MCF 10A (cell line): ENCODE measurements around the gene OR2C1. TPM values are rescaled to one million over a fixed set of nuclear protein-coding genes. Genes with fewer than 3 reads are reported as not detected.

Experiments
- BruUV-seq: library from RNA; stranded (reverse); fragments of 400-500 nt; replicated peaks from 2 replicates; lab custom pipeline; 2021; lab: Mats Ljungman, UMichigan
- CTCF ChIA-PET: fragments of 300-600 bp; sonication (Branson Sonifier 250); formaldehyde crosslinking; extraction: SDS; loops from one replicate; lab custom pipeline; 2021; ENCODE audit warnings: antibody characterized with exemption, inconsistent platforms; lab: Yijun Ruan, JAX
- POLR2A ChIA-PET: fragments of 300-600, 350-650 bp; sonication (Branson Sonifier 250); formaldehyde crosslinking; extraction: SDS; loops from one replicate; lab custom pipeline; 2020; ENCODE audit warnings: antibody characterized with exemption, inconsistent platforms; lab: Yijun Ruan, JAX
- DNase-seq: peaks from one replicate; pipeline ENCODE4 v3.0.0-alpha.2; 2018; ENCODE audit not compliant: unreplicated experiment
- H3K27ac Mint-ChIP-seq: one replicate; pipeline ENCODE4 v1.8.0; 2022; ENCODE audit warnings: mild to moderate bottlenecking, low read depth, mixed read lengths; ENCODE audit not compliant: unreplicated experiment
- H3K27me3 Mint-ChIP-seq: one replicate; pipeline ENCODE4 v1.8.0; 2022; ENCODE audit warnings: mixed read lengths; ENCODE audit not compliant: insufficient read depth, unreplicated experiment
- H3K36me3 Mint-ChIP-seq: one replicate; pipeline ENCODE4 v1.8.0; 2022; ENCODE audit warnings: mild to moderate bottlenecking, moderate library complexity, mixed read lengths; ENCODE audit not compliant: insufficient read depth, unreplicated experiment
- H3K4me1 Mint-ChIP-seq: one replicate; pipeline ENCODE4 v1.8.0; 2022; ENCODE audit warnings: mixed read lengths; ENCODE audit not compliant: insufficient read depth, unreplicated experiment
- H3K4me3 Mint-ChIP-seq: one replicate; pipeline ENCODE4 v1.8.0; 2022; ENCODE audit warnings: mild to moderate bottlenecking, moderate library complexity, mixed read lengths; ENCODE audit not compliant: unreplicated experiment
- H3K9me3 Mint-ChIP-seq: one replicate; pipeline ENCODE4 v1.8.0; 2022; ENCODE audit warnings: mixed read lengths; ENCODE audit not compliant: unreplicated experiment
- CTCF ChIP-seq: fragments of 200-600 bp; IDR thresholded peaks from one replicate; pipeline ENCODE4 v1.8.0; 2022; ENCODE audit warnings: antibody characterized with exemption, mild to moderate bottlenecking; ENCODE audit not compliant: unreplicated experiment
- intact Hi-C: fragments of 100-400 bp; cut with micrococcal nuclease; formaldehyde crosslinking; loops from 2 replicates; pipeline ENCODE4 v1.14.1; 2022
- total RNA-seq: library from RNA; stranded (reverse); gene quantifications from 2 replicates; pipeline ENCODE4 v1.2.3, GENCODE V29; 2022

Gene OR2C1
- total RNA-seq, 1 experiment from 2014 or later = not detected

DNA sequence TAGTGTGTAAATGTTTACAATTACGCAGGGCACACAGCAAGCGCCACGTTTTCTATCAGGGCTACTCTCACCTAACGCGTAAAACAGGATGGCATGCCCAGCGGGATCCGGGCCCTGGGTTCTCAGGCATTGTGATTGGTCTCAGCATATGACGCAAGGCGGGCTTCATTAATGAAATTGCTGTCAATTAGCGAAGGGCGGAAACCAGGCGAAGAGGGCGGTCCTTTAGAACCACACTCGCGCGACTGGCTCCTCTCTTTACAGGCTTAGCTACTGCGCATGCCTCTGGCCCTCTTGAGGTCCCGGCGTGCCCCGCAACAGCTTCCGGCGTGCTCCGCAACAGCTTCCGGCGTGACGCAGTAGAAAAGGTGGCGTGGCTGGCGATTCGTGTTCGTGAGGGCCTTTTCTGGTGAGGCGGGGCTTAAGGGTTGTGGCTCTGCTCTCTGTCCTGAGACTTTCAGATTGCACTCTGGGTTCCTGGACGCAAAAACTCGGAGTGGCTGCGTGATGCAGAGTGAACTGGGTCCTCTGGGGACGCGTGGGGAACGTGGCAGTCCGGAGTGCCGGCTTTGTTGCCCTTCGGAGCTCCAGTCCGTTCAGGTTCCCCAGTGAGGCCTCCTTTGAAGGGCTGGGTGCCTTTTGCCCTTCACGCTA is 9.2 kb downstream of the OR2C1 start:
- Mint-ChIP-seq H3K4me3 (no peak overlapping the region), H3K27ac (no peak overlapping the region), H3K36me3 (no peaks in the 10 kb centered on the region), H3K9me3 (peaks cover 6% of the 10 kb centered on the region), H3K4me1 (no peaks in the 10 kb centered on the region), H3K27me3 (peaks cover 12% of the 10 kb centered on the region)
- ChIA-PET CTCF (no interaction called here), POLR2A (no interaction called here)
- intact Hi-C loops = no loop called here
- no peak for TF ChIP-seq CTCF
- BruUV-seq = no TSS peak
- DNase-seq = no peak

GRCh38 chr16:3369073-3369472 is 13.4 kb downstream of the OR2C1 start:
- ChIA-PET POLR2A (no interaction called here), CTCF (interaction anchor here (0.6 kb wide), 1 partner anchor 337 kb away, joined by 3 read pairs; no protein-coding TSS in a partner anchor)
- intact Hi-C loops = no loop called here
- Mint-ChIP-seq H3K36me3 (no peaks in the 10 kb centered on the region), H3K27ac (no peak overlapping the region), H3K4me1 (no peaks in the 10 kb centered on the region), H3K9me3 (peaks cover 13% of the 10 kb centered on the region), H3K27me3 (no peaks in the 10 kb centered on the region), H3K4me3 (no peak overlapping the region)
- no peak for DNase-seq
- no peak for TF ChIP-seq CTCF
- no TSS peak for BruUV-seq

- no peak overlapping the region for H3K27ac Mint-ChIP-seq
- H3K36me3 Mint-ChIP-seq = no peaks in the 10 kb centered on the region
- ChIA-PET POLR2A (no interaction called here), CTCF (no interaction called here)
- no peak overlapping the region for H3K4me3 Mint-ChIP-seq
- BruUV-seq = no TSS peak
- no peaks in the 10 kb centered on the region for H3K27me3 Mint-ChIP-seq
- H3K4me1 Mint-ChIP-seq = no peaks in the 10 kb centered on the region
- DNase-seq = no peak
- peaks cover 33% of the 10 kb centered on the region for H3K9me3 Mint-ChIP-seq
- intact Hi-C loops = no loop called here
- no peak for TF ChIP-seq CTCF
These were observed 20.0 kb downstream of the OR2C1 start for GRCh38 chr16:3375680-3376079.

DNA sequence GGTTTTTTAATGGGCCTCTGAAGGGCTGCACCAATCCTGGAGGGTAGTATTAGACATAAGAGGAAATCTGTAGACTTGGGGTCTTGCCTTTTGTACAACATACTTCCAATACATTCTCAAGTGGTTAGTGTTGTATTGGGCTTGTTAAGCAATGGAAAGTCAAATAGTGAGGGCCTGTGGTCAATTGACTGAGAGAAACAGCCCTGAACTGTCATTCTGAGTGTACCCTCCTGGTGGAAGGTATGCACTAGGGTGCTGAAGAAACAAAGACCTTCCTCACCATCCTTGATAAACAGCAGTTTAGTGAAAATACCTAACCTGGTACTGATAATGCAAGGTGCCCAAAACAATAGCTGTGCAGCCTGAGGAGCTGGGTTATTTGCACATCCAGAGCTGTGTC is 22.2 kb downstream of the OR2C1 start:
- no peak for TF ChIP-seq CTCF
- H3K4me3 Mint-ChIP-seq = no peak overlapping the region
- peaks cover 42% of the 10 kb centered on the region for H3K9me3 Mint-ChIP-seq
- H3K27ac Mint-ChIP-seq = no peak overlapping the region
- H3K36me3 Mint-ChIP-seq = peaks cover 11% of the 10 kb centered on the region
- no peaks in the 10 kb centered on the region for H3K4me1 Mint-ChIP-seq
- ChIA-PET CTCF (no interaction called here), POLR2A (no interaction called here)
- no peaks in the 10 kb centered on the region for H3K27me3 Mint-ChIP-seq
- intact Hi-C loops = no loop called here
- BruUV-seq = no TSS peak
- DNase-seq = no peak
